B cell (primary cell): ENCODE data around the gene BICDL1. TPM values are rescaled to one million over a fixed set of nuclear protein-coding genes. Genes with fewer than 3 reads are reported as not detected.

Source experiments
- ATAC-seq: fragments of 200-7000 bp; cut with Tn5 transposase; one replicate; pipeline ENCODE4 v1.10.0; 2021; ENCODE audit warnings: low read depth, mild to moderate bottlenecking, moderate number of reproducible peaks, moderate library complexity
- CTCF ChIA-PET: fragments of 350-600 bp; sonication (Branson Sonifier 250); formaldehyde crosslinking; loops from one replicate; lab custom pipeline; 2021; ENCODE audit warnings: antibody characterized with exemption, inconsistent platforms; lab: Charles Lee
- POLR2A ChIA-PET: fragments of 350-600 bp; sonication (Branson Sonifier 250); formaldehyde crosslinking; loops from one replicate; lab custom pipeline; 2021; ENCODE audit warnings: antibody characterized with exemption; lab: Charles Lee
- DNase-seq: peaks from one replicate; pipeline ENCODE4 v3.0.0; 2013
- H2AFZ ChIP-seq: 2 replicates; pipeline ENCODE4 v1.6.1; 2012; ENCODE audit warnings: mild to moderate bottlenecking, low read depth, low read length; ENCODE audit not compliant: insufficient read depth, poor library complexity, severe bottlenecking
- H3K27ac ChIP-seq, 2 donors: 1 replicate in 1 of 2; 2 replicates in 1 of 2; pipeline ENCODE4 v1.5.1; 2012 to 2013; ENCODE audit warnings: low read length in 2 of 2, mild to moderate bottlenecking in 2 of 2, moderate library complexity in 1 of 2
- H3K27me3 ChIP-seq, 4 experiments: fragments of 200-600 bp in 1 of 4; sonication (generic) in 1 of 4; replicated peaks in 1 of 4; 1 replicate in 2 of 4; 2 replicates in 2 of 4; pipeline versions ENCODE4 v1.6.1 to v1.7.0; 2013 to 2016; ENCODE audit warnings: low read length in 3 of 4, mild to moderate bottlenecking in 2 of 4, mixed read lengths in 1 of 4, moderate library complexity in 1 of 4; ENCODE audit not compliant: insufficient read depth in 4 of 4, control insufficient read depth in 3 of 4; ENCODE audit errors: control extremely low read depth in 1 of 4
- H3K36me3 ChIP-seq, 2 experiments: replicated peaks in 1 of 2; 1 replicate in 1 of 2; 2 replicates in 1 of 2; pipeline versions ENCODE4 v1.6.1 to v1.7.1; 2013; ENCODE audit warnings: low read length in 1 of 2; ENCODE audit not compliant: insufficient read depth in 2 of 2, control insufficient read depth in 1 of 2; ENCODE audit errors: control extremely low read depth in 1 of 2, extremely low read depth in 1 of 2
- H3K4me1 ChIP-seq, 2 donors: fragments of 200-600 bp in 1 of 2; sonication (generic) in 1 of 2; 1 replicate in 1 of 2; 2 replicates in 1 of 2; pipeline versions ENCODE4 v1.5.1 to v1.6.1; 2013 to 2017; ENCODE audit warnings: low read length in 2 of 2; ENCODE audit not compliant: control insufficient read depth in 2 of 2, insufficient read depth in 2 of 2
- H3K4me2 ChIP-seq: replicated peaks from 2 replicates; pipeline ENCODE3; 2012; ENCODE audit warnings: mild to moderate bottlenecking, low read depth, low read length; ENCODE audit not compliant: poor library complexity, severe bottlenecking
- H3K4me3 ChIP-seq, 5 experiments: fragments of 200-600 bp in 1 of 5; sonication (generic) in 1 of 5; 1 replicate in 3 of 5; 2 replicates in 2 of 5; pipeline versions ENCODE4 v1.5.1 to v1.7.0; 2011 to 2016; ENCODE audit warnings: low read length in 4 of 5, mild to moderate bottlenecking in 4 of 5, low read depth in 2 of 5, control low read depth in 1 of 5, moderate library complexity in 1 of 5; ENCODE audit not compliant: insufficient read depth in 1 of 5; ENCODE audit errors: control extremely low read depth in 1 of 5, extremely low read depth in 1 of 5
- H3K79me2 ChIP-seq: fragments of 200-600 bp; sonication (generic); one replicate; pipeline ENCODE4 v1.6.0; 2016; ENCODE audit warnings: low read length; ENCODE audit not compliant: control insufficient read depth, insufficient read depth
- H3K9ac ChIP-seq: fragments of 200-600 bp; sonication (generic); 2 replicates; pipeline ENCODE4 v1.6.1; 2017; ENCODE audit warnings: mild to moderate bottlenecking, low read length, moderate library complexity
- H3K9me3 ChIP-seq, 3 donors: one replicate each; pipeline versions ENCODE4 v1.6.1 to v1.7.1; 2013; ENCODE audit warnings: low read length in 2 of 3; ENCODE audit not compliant: control insufficient read depth in 2 of 3, insufficient read depth in 1 of 3; ENCODE audit errors: control extremely low read depth in 1 of 3
- H4K20me1 ChIP-seq: 2 replicates; pipeline ENCODE4 v1.6.0; 2012; ENCODE audit warnings: mild to moderate bottlenecking, low read length; ENCODE audit not compliant: insufficient read depth, control insufficient read depth, poor library complexity, severe bottlenecking
- H3K27ac Mint-ChIP-seq: one replicate; pipeline ENCODE4 v1.8.0; 2021; ENCODE audit warnings: mixed read lengths
- H3K27me3 Mint-ChIP-seq: one replicate; pipeline ENCODE4 v1.8.0; 2021; ENCODE audit warnings: mixed read lengths
- H3K4me1 Mint-ChIP-seq: one replicate; pipeline ENCODE4 v1.8.0; 2021; ENCODE audit warnings: mixed read lengths
- H3K4me3 Mint-ChIP-seq: one replicate; pipeline ENCODE4 v1.8.0; 2021; ENCODE audit warnings: mixed read lengths
- H3K9me3 Mint-ChIP-seq: one replicate; pipeline ENCODE4 v1.8.0; 2022; ENCODE audit warnings: mixed read lengths; ENCODE audit not compliant: insufficient read depth
- EZH2 ChIP-seq: IDR thresholded peaks from 2 replicates; pipeline ENCODE4 v1.6.1; 2012; ENCODE audit warnings: borderline replicate concordance, low read depth, mild to moderate bottlenecking, moderate library complexity, low read length; ENCODE audit not compliant: insufficient read depth, poor library complexity, severe bottlenecking
- WGBS: methylation state at CpG from one replicate; pipeline ENCODE4 v1.1.5; 2013; ENCODE audit warnings: missing lambda C conversion rate; ENCODE audit not compliant: insufficient coverage; 5-methylcytosine and 5-hydroxymethylcytosine counted together
- intact Hi-C: fragments of 100-400 bp; cut with micrococcal nuclease; formaldehyde crosslinking; loops from one replicate; pipeline ENCODE4 v1.10.0; 2022
- polyA plus RNA-seq: library from polyadenylated mRNA; depleted of rRNA; stranded (reverse); fragments of >200 nt; gene quantifications from 2 replicates; pipeline ENCODE4 v1.2.3, GENCODE V29; 2012
- total RNA-seq, 2 donors: library from RNA; stranded (reverse); fragments of 120-200 nt in 1 of 2; gene quantifications; 1 replicate in 1 of 2; 2 replicates in 1 of 2; pipeline versions ENCODE4 v1.2.3 to v1.2.4, GENCODE V29; 2013 to 2022
- TF ChIP-seq, protein P1 (sequence below): fragments of 200-600 bp; IDR thresholded peaks from one replicate; pipeline ENCODE4 v1.8.0; 2022; ENCODE audit warnings: antibody characterized with exemption, mild to moderate bottlenecking

BICDL1 gene
- total and polyA plus RNA-seq, 2 donors (not counting 1 experiment from before 2014, with no cell fraction given): 15.6 to 41.5 TPM

DNA sequence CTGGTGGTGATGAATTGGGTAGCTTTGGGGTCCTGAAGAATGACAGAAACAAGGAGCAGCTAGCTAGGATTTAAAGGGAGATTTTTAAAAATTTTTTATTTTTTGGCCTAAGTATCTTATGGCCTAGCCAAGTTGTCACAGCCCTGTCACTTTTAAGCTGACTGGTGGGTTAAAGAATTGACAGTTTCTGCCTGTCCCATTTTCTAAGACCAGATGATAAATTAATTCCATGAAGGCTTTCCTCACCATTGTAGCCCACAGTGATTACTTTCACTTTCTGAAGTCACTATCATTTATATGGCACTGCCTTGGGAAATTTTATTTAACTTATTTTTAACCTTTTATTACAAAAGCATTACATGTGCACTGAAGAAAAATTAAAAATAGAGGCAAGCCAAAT is 43.2 kb downstream of the BICDL1 start:
- H3K4me1 Mint-ChIP-seq: no peaks in the 10 kb centered on the region
- no peaks in the 10 kb centered on the region for H3K27me3 Mint-ChIP-seq
- ChIA-PET POLR2A (no interaction called here), CTCF (no interaction called here)
- Histone ChIP-seq H3K27me3 (no peaks in the 10 kb centered on the region), H3K4me2 (no peak overlapping the region), H3K27ac (no peak overlapping the region), H2AFZ (no peak overlapping the region), H3K4me3 (no peak overlapping the region), H3K36me3 (no peaks in the 10 kb centered on the region), H4K20me1 (no peaks in the 10 kb centered on the region), H3K9ac (no peak overlapping the region), H3K4me1 (no peaks in the 10 kb centered on the region), H3K79me2 (no peaks in the 10 kb centered on the region), H3K9me3 (no peaks in the 10 kb centered on the region)
- H3K9me3 Mint-ChIP-seq: no peaks in the 10 kb centered on the region
- TF ChIP-seq, protein P1, sequence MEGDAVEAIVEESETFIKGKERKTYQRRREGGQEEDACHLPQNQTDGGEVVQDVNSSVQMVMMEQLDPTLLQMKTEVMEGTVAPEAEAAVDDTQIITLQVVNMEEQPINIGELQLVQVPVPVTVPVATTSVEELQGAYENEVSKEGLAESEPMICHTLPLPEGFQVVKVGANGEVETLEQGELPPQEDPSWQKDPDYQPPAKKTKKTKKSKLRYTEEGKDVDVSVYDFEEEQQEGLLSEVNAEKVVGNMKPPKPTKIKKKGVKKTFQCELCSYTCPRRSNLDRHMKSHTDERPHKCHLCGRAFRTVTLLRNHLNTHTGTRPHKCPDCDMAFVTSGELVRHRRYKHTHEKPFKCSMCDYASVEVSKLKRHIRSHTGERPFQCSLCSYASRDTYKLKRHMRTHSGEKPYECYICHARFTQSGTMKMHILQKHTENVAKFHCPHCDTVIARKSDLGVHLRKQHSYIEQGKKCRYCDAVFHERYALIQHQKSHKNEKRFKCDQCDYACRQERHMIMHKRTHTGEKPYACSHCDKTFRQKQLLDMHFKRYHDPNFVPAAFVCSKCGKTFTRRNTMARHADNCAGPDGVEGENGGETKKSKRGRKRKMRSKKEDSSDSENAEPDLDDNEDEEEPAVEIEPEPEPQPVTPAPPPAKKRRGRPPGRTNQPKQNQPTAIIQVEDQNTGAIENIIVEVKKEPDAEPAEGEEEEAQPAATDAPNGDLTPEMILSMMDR: no peak
- no peak for TF ChIP-seq EZH2
- intact Hi-C loops: no loop called here
- no peak overlapping the region for H3K4me3 Mint-ChIP-seq
- ATAC-seq (no peak), DNase-seq (no peak)
- no peak overlapping the region for H3K27ac Mint-ChIP-seq

DNA sequence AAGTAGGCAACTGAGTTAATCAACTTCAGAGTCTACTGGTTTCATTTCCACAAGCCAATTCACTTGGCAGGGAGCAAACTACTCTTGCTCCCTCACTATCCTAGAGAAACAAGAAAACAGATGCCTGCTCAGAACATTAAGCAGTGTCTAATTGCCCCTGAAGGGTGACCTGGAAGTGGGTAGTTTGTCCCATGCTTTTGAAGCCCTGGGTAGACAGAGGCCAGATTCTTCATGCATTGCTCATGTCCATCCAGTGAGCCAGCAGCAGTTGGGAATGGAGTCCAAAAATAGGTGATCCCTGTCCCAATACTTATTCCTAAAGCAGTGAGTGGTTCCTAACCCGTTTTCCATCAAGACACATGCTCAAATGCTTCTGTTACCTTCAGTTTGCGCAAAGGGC is 48.8 kb downstream of the BICDL1 start:
- no peaks in the 10 kb centered on the region for H3K36me3 ChIP-seq
- H2AFZ ChIP-seq: no peak overlapping the region
- no peaks in the 10 kb centered on the region for H3K27me3 Mint-ChIP-seq
- no peak for DNase-seq
- ChIA-PET POLR2A (no interaction called here), CTCF (no interaction called here)
- no peaks in the 10 kb centered on the region for H3K4me1 Mint-ChIP-seq
- no peak overlapping the region for H3K4me2 ChIP-seq
- no peak overlapping the region for H3K4me3 Mint-ChIP-seq
- no peaks in the 10 kb centered on the region for H3K4me1 ChIP-seq
- no peak overlapping the region for H3K9ac ChIP-seq
- intact Hi-C loops: no loop called here
- H3K79me2 ChIP-seq: no peaks in the 10 kb centered on the region
- ATAC-seq: no peak
- TF ChIP-seq, protein P1: no peak
- no peak for TF ChIP-seq EZH2
- H3K27ac ChIP-seq: no peak overlapping the region
- no peaks in the 10 kb centered on the region for H3K27me3 ChIP-seq
- H3K9me3 Mint-ChIP-seq: no peaks in the 10 kb centered on the region
- 60% methylated on average over 1 of the region's 2 CpGs for WGBS
- H3K27ac Mint-ChIP-seq: no peak overlapping the region
- H3K9me3 ChIP-seq: no peaks in the 10 kb centered on the region
- H4K20me1 ChIP-seq: no peaks in the 10 kb centered on the region
- H3K4me3 ChIP-seq: no peak overlapping the region
